Type B pancreatic cell (in vitro differentiated cells): Measurements from ENCODE around the gene CD302. TPM values are rescaled to one million over a fixed set of nuclear protein-coding genes. Genes with fewer than 3 reads are reported as not detected.

Source experiments
- DNase-seq: peaks from one replicate; pipeline ENCODE4 v3.0.0; 2021; ENCODE audit warnings: mixed read lengths; ENCODE audit not compliant: unreplicated experiment; ENCODE audit errors: extremely low spot score
- H3K27ac Mint-ChIP-seq: 2 replicates; pipeline ENCODE4 v1.8.0; 2021; ENCODE audit warnings: mild to moderate bottlenecking, mixed read lengths
- H3K27me3 Mint-ChIP-seq: 2 replicates; pipeline ENCODE4 v1.8.0; 2021; ENCODE audit warnings: mixed read lengths
- H3K36me3 Mint-ChIP-seq: 2 replicates; pipeline ENCODE4 v1.8.0; 2021; ENCODE audit warnings: mixed read lengths
- H3K4me1 Mint-ChIP-seq: one replicate; pipeline ENCODE4 v1.8.0; 2021; ENCODE audit warnings: mixed read lengths; ENCODE audit not compliant: unreplicated experiment
- H3K4me3 Mint-ChIP-seq: 2 replicates; pipeline ENCODE4 v1.8.0; 2021; ENCODE audit warnings: mild to moderate bottlenecking, mixed read lengths
- H3K9me3 Mint-ChIP-seq: 2 replicates; pipeline ENCODE4 v1.8.0; 2021; ENCODE audit warnings: mixed read lengths
- CTCF ChIP-seq: fragments of 200-600 bp; sonication (generic); conservative IDR thresholded peaks from 2 replicates; pipeline ENCODE4 v1.5.0; 2021; ENCODE audit warnings: antibody characterized with exemption, mild to moderate bottlenecking
- long read RNA-seq: library from polyadenylated mRNA; unstranded; transcript quantifications from one replicate; pipeline ENCODE4 v2.0.0, GENCODE V29; 2020
- total RNA-seq: library from RNA; stranded (reverse); gene quantifications from 2 replicates; pipeline ENCODE4 v1.2.1, GENCODE V29; 2021; ENCODE audit warnings: low replicate concordance

CD302 gene
- 4.2 and 4.7 TPM in 2 replicates for total RNA-seq
- long read RNA-seq, partial matches to known transcripts = 0 of 2 reads
- long read RNA-seq, other reads (novel, unspliced or antisense) = 2 of 2 reads

- H3K27me3 Mint-ChIP-seq = peaks cover 58% of the 10 kb centered on the region
- H3K36me3 Mint-ChIP-seq = peaks cover 4% of the 10 kb centered on the region
- peak within 1 kb of the TSS; percentile 59 for H3K27ac Mint-ChIP-seq
- H3K4me3 Mint-ChIP-seq = peak within 1 kb of the TSS; percentile 90
- H3K9me3 Mint-ChIP-seq = no peaks in the 10 kb centered on the region
- TF ChIP-seq CTCF = no peak
- peaks cover 12% of the 10 kb centered on the region for H3K4me1 Mint-ChIP-seq
- DNase-seq = peak; percentile 74
Observed at GRCh38 chr2:159797543-159798375, at the start of gene CD302. TSS of gene CD302 (minus strand) at chr2:159798208. CDS start at chr2:159798198, 10 bp downstream.

GRCh38 chr2:159846564-159846963 lies 48.6 kb upstream of the CD302 start:
- TF ChIP-seq CTCF = no peak
- H3K4me3 Mint-ChIP-seq = no peak overlapping the region
- H3K4me1 Mint-ChIP-seq = no peaks in the 10 kb centered on the region
- no peaks in the 10 kb centered on the region for H3K36me3 Mint-ChIP-seq
- H3K27me3 Mint-ChIP-seq = no peaks in the 10 kb centered on the region
- H3K9me3 Mint-ChIP-seq = no peaks in the 10 kb centered on the region
- no peak overlapping the region for H3K27ac Mint-ChIP-seq
- DNase-seq = no peak

GRCh38 chr2:159840616-159841015 lies 42.6 kb upstream of the CD302 start:
- Mint-ChIP-seq H3K4me3 (no peak overlapping the region), H3K9me3 (no peaks in the 10 kb centered on the region), H3K27me3 (peaks cover 12% of the 10 kb centered on the region), H3K27ac (no peak overlapping the region), H3K4me1 (no peaks in the 10 kb centered on the region), H3K36me3 (no peaks in the 10 kb centered on the region)
- TF ChIP-seq CTCF = no peak
- no peak for DNase-seq

- Mint-ChIP-seq H3K4me1 (no peaks in the 10 kb centered on the region), H3K27ac (no peak overlapping the region), H3K27me3 (peaks cover 9% of the 10 kb centered on the region), H3K36me3 (no peaks in the 10 kb centered on the region), H3K4me3 (no peak overlapping the region), H3K9me3 (no peaks in the 10 kb centered on the region)
- TF ChIP-seq CTCF = no peak
- no peak for DNase-seq
Observed at GRCh38 chr2:159832858-159833257, 34.9 kb upstream of the CD302 start.

- no peak for TF ChIP-seq CTCF
- H3K36me3 Mint-ChIP-seq = no peaks in the 10 kb centered on the region
- no peak for DNase-seq
Observed at GRCh38 chr2:159832026-159832425, 34.0 kb upstream of the CD302 start.

More at GRCh38 chr2:159832026-159832425, 34.0 kb upstream of the CD302 start:
- Mint-ChIP-seq H3K27me3 (peaks cover 5% of the 10 kb centered on the region), H3K27ac (no peak overlapping the region), H3K9me3 (no peaks in the 10 kb centered on the region), H3K4me3 (no peak overlapping the region), H3K4me1 (no peaks in the 10 kb centered on the region)
